Karpas-422 (cell line): ENCODE data around the gene PDZD2. TPM values are rescaled to one million over a fixed set of nuclear protein-coding genes. Genes with fewer than 3 reads are reported as not detected.
"Not testable (repeated sequence)": the region's sequence is repeated elsewhere in the genome, so short reads cannot be mapped to it uniquely, and the experiment has no call there.

Experiments used
- DNase-seq: peaks from one replicate; pipeline ENCODE4 v3.0.0-alpha.2; 2015
- H2AFZ ChIP-seq: fragments of 200-600 bp; sonication (generic); 2 replicates; pipeline ENCODE4 v1.6.1; 2014; ENCODE audit warnings: antibody characterized with exemption, low read length, mixed read lengths
- H3K27ac ChIP-seq: fragments of 200-600 bp; sonication (generic); 2 replicates; pipeline ENCODE4 v1.5.1; 2014; ENCODE audit warnings: mild to moderate bottlenecking, low read length, moderate library complexity
- H3K27me3 ChIP-seq: fragments of 200-600 bp; sonication (generic); 2 replicates; pipeline ENCODE4 v1.6.1; 2014; ENCODE audit warnings: low read length, mixed read lengths
- H3K36me3 ChIP-seq: fragments of 200-600 bp; sonication (generic); 2 replicates; pipeline ENCODE4 v1.6.1; 2014; ENCODE audit warnings: low read length, mixed read lengths; ENCODE audit not compliant: insufficient read depth
- H3K4me1 ChIP-seq: fragments of 200-600 bp; sonication (generic); 2 replicates; pipeline ENCODE4 v1.6.1; 2014; ENCODE audit warnings: mild to moderate bottlenecking, low read length, mixed read lengths
- H3K4me2 ChIP-seq: fragments of 200-600 bp; sonication (generic); 2 replicates; pipeline ENCODE4 v1.6.1; 2014; ENCODE audit warnings: low read length, low read depth, mild to moderate bottlenecking; ENCODE audit not compliant: poor library complexity, severe bottlenecking
- H3K4me3 ChIP-seq: fragments of 200-600 bp; sonication (generic); 2 replicates; pipeline ENCODE4 v1.5.1; 2014; ENCODE audit warnings: mild to moderate bottlenecking, antibody characterized with exemption, low read length, mixed read lengths
- H3K79me2 ChIP-seq: fragments of 200-600 bp; sonication (generic); 2 replicates; pipeline ENCODE4 v1.6.1; 2014; ENCODE audit warnings: mild to moderate bottlenecking, low read length, mixed read lengths
- H3K9ac ChIP-seq: fragments of 200-600 bp; sonication (generic); 2 replicates; pipeline ENCODE4 v1.6.0; 2014; ENCODE audit warnings: low read length
- H3K9me2 ChIP-seq: fragments of 200-600 bp; sonication (generic), shearing (Covaris generic); replicated peaks from 2 replicates; pipeline ENCODE4 v1.6.0; 2014; ENCODE audit warnings: mild to moderate bottlenecking, low read length, moderate library complexity; ENCODE audit not compliant: insufficient read depth
- H3K9me3 ChIP-seq: fragments of 300-700, 200-600 bp; sonication (generic); 2 replicates; pipeline ENCODE4 v1.6.1; 2014; ENCODE audit warnings: low read length, mixed read lengths
- H4K20me1 ChIP-seq: fragments of 200-600 bp; sonication (generic); 2 replicates; pipeline ENCODE4 v1.6.1; 2014; ENCODE audit warnings: mild to moderate bottlenecking, antibody characterized with exemption, low read length, low read depth; ENCODE audit not compliant: insufficient read depth
- total RNA-seq: library from RNA; depleted of rRNA; stranded (reverse); fragments of >200 nt; shearing (Covaris generic); gene quantifications from 2 replicates; pipeline ENCODE4 v1.2.3, GENCODE V29; 2014; ENCODE audit warnings: low replicate concordance

PDZD2 gene
- total RNA-seq, 1 experiment from 2014 or later = not detected

GRCh38 chr5:32030222-32030621, 391.3 kb downstream of the PDZD2 start:
- Histone ChIP-seq H3K9me3 (no peaks in the 10 kb centered on the region), H3K36me3 (no peaks in the 10 kb centered on the region), H3K27me3 (no peaks in the 10 kb centered on the region), H4K20me1 (no peaks in the 10 kb centered on the region), H3K27ac (no peak overlapping the region), H2AFZ (no peak overlapping the region), H3K9ac (no peak overlapping the region), H3K4me1 (no peaks in the 10 kb centered on the region), H3K9me2 (no peaks in the 10 kb centered on the region), H3K4me2 (no peak overlapping the region), H3K79me2 (no peaks in the 10 kb centered on the region), H3K4me3 (no peak overlapping the region)
- DNase-seq = no peak

- Histone ChIP-seq H2AFZ (no peak overlapping the region), H3K27ac (no peak overlapping the region), H3K9ac (no peak overlapping the region), H4K20me1 (no peaks in the 10 kb centered on the region), H3K4me3 (no peak overlapping the region), H3K4me2 (no peak overlapping the region), H3K9me3 (no peaks in the 10 kb centered on the region), H3K79me2 (no peaks in the 10 kb centered on the region), H3K36me3 (no peaks in the 10 kb centered on the region), H3K9me2 (no peaks in the 10 kb centered on the region), H3K27me3 (no peaks in the 10 kb centered on the region), H3K4me1 (no peaks in the 10 kb centered on the region)
- DNase-seq = no peak
These were observed 391.8 kb downstream of the PDZD2 start for GRCh38 chr5:32030686-32031085.

GRCh38 chr5:32031089-32031488, 392.2 kb downstream of the PDZD2 start:
- Histone ChIP-seq H3K9me2 (no peaks in the 10 kb centered on the region), H3K9me3 (no peaks in the 10 kb centered on the region), H3K4me3 (no peak overlapping the region), H2AFZ (no peak overlapping the region), H3K36me3 (no peaks in the 10 kb centered on the region), H3K4me2 (no peak overlapping the region), H3K79me2 (no peaks in the 10 kb centered on the region), H3K4me1 (no peaks in the 10 kb centered on the region), H3K27ac (no peak overlapping the region), H4K20me1 (no peaks in the 10 kb centered on the region), H3K9ac (no peak overlapping the region), H3K27me3 (no peaks in the 10 kb centered on the region)
- DNase-seq = no peak

- no peak overlapping the region for H3K27ac ChIP-seq
These were observed 399.6 kb downstream of the PDZD2 start for GRCh38 chr5:32038523-32038922.

GRCh38 chr5:32039133-32039532, 400.2 kb downstream of the PDZD2 start:
- H3K9me2 ChIP-seq, H3K9me3 ChIP-seq, H3K4me2 ChIP-seq, H2AFZ ChIP-seq, H3K79me2 ChIP-seq, H3K4me3 ChIP-seq, H3K27ac ChIP-seq, DNase-seq, H3K27me3 ChIP-seq, H3K4me1 ChIP-seq, H3K36me3 ChIP-seq, H4K20me1 ChIP-seq, H3K9ac ChIP-seq: not testable (repeated sequence)

More at GRCh38 chr5:32038523-32038922, 399.6 kb downstream of the PDZD2 start:
- DNase-seq = no peak
- H4K20me1 ChIP-seq = no peaks in the 10 kb centered on the region
- H3K36me3 ChIP-seq = no peaks in the 10 kb centered on the region
- no peaks in the 10 kb centered on the region for H3K27me3 ChIP-seq
- H3K9me3 ChIP-seq = no peaks in the 10 kb centered on the region
- no peaks in the 10 kb centered on the region for H3K9me2 ChIP-seq
- H3K9ac ChIP-seq = no peak overlapping the region
- no peaks in the 10 kb centered on the region for H3K79me2 ChIP-seq
- H3K4me3 ChIP-seq = no peak overlapping the region
- H2AFZ ChIP-seq = no peak overlapping the region
- H3K4me1 ChIP-seq = no peaks in the 10 kb centered on the region
- no peak overlapping the region for H3K4me2 ChIP-seq

GRCh38 chr5:32039601-32040000, 400.7 kb downstream of the PDZD2 start:
- not testable (repeated sequence) for H3K36me3 ChIP-seq, H3K79me2 ChIP-seq, H4K20me1 ChIP-seq, H3K27me3 ChIP-seq, DNase-seq, H3K9ac ChIP-seq, H3K9me3 ChIP-seq, H3K4me1 ChIP-seq, H3K4me3 ChIP-seq, H3K27ac ChIP-seq, H3K4me2 ChIP-seq, H3K9me2 ChIP-seq, H2AFZ ChIP-seq

- not testable (repeated sequence) for H3K79me2 ChIP-seq, H3K9me2 ChIP-seq, H4K20me1 ChIP-seq, H3K27ac ChIP-seq, H2AFZ ChIP-seq, H3K9me3 ChIP-seq, H3K4me3 ChIP-seq, H3K4me1 ChIP-seq, H3K9ac ChIP-seq, H3K4me2 ChIP-seq, H3K27me3 ChIP-seq, H3K36me3 ChIP-seq, DNase-seq
These were observed 401.3 kb downstream of the PDZD2 start for GRCh38 chr5:32040181-32040695.

- H3K4me3 ChIP-seq = no peak overlapping the region
- no peak overlapping the region for H3K9ac ChIP-seq
- no peaks in the 10 kb centered on the region for H3K9me3 ChIP-seq
- H3K4me2 ChIP-seq = no peak overlapping the region
- H3K4me1 ChIP-seq = no peaks in the 10 kb centered on the region
- H3K27ac ChIP-seq = no peak overlapping the region
- no peak overlapping the region for H2AFZ ChIP-seq
- no peaks in the 10 kb centered on the region for H3K9me2 ChIP-seq
- no peak for DNase-seq
- no peaks in the 10 kb centered on the region for H3K36me3 ChIP-seq
- no peaks in the 10 kb centered on the region for H3K27me3 ChIP-seq
- H3K79me2 ChIP-seq = no peaks in the 10 kb centered on the region
- H4K20me1 ChIP-seq = no peaks in the 10 kb centered on the region
These were observed 403.6 kb downstream of the PDZD2 start for GRCh38 chr5:32042551-32042961.

GRCh38 chr5:32043105-32043504, 404.2 kb downstream of the PDZD2 start:
- Histone ChIP-seq H3K9me2 (no peaks in the 10 kb centered on the region), H3K9me3 (no peaks in the 10 kb centered on the region)

More at GRCh38 chr5:32043105-32043504, 404.2 kb downstream of the PDZD2 start:
- Histone ChIP-seq H3K9ac (no peak overlapping the region), H2AFZ (no peak overlapping the region), H4K20me1 (no peaks in the 10 kb centered on the region), H3K36me3 (no peaks in the 10 kb centered on the region), H3K79me2 (no peaks in the 10 kb centered on the region), H3K27ac (no peak overlapping the region), H3K4me2 (no peak overlapping the region), H3K4me1 (no peaks in the 10 kb centered on the region), H3K27me3 (no peaks in the 10 kb centered on the region), H3K4me3 (no peak overlapping the region)
- no peak for DNase-seq
